PFSK-1 (cell line): ENCODE data around the gene TOX2.

Source experiments
- POLR2AphosphoS5 ChIP-seq: IDR thresholded peaks from 2 replicates; pipeline ENCODE4 v1.6.1; 2012; ENCODE audit warnings: low read depth, mild to moderate bottlenecking, control low read depth, low read length, moderate library complexity
- SIN3A ChIP-seq: IDR thresholded peaks from 2 replicates; pipeline ENCODE4 v1.6.1; 2012; ENCODE audit warnings: mild to moderate bottlenecking, low read length, moderate library complexity, borderline replicate concordance; ENCODE audit not compliant: insufficient read depth
- TAF1 ChIP-seq: IDR thresholded peaks from 2 replicates; pipeline ENCODE4 v1.6.1; 2012; ENCODE audit warnings: low read length, control low read depth, borderline replicate concordance; ENCODE audit not compliant: insufficient read depth
- TF ChIP-seq, protein P1 (sequence below), 2 experiments: IDR thresholded peaks; 2 replicates each; pipeline versions ENCODE4 v1.6.1 to v1.8.0; 2011 to 2012; ENCODE audit warnings: low read depth in 2 of 2, low read length in 2 of 2, control low read depth in 1 of 2, inconsistent platforms in 1 of 2, mild to moderate bottlenecking in 1 of 2, moderate library complexity in 1 of 2; ENCODE audit not compliant: insufficient read depth in 1 of 2

DNA sequence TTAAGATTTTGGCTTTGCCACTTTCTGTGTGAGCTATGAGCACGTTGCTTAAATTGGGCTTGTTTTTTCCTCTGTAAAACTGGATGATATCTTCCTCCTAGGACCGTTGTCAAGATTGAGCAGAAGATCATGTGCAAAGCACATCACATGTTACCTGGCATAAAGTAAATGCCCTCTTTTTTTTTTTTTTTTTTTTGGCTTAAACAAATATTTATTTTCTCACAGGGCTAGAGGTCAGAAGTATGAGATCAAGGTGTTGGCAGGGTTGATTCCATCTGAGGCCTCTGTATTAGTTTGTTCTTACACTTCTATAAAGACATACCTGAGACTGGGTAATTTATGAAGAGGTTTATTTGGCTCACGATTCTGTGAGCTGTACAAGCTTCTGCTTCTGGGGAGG, 42.7 kb downstream of the TOX2 start:
- TF ChIP-seq POLR2AphosphoS5 (no peak), SIN3A (no peak), TAF1 (no peak)
- TF ChIP-seq, protein P1, sequence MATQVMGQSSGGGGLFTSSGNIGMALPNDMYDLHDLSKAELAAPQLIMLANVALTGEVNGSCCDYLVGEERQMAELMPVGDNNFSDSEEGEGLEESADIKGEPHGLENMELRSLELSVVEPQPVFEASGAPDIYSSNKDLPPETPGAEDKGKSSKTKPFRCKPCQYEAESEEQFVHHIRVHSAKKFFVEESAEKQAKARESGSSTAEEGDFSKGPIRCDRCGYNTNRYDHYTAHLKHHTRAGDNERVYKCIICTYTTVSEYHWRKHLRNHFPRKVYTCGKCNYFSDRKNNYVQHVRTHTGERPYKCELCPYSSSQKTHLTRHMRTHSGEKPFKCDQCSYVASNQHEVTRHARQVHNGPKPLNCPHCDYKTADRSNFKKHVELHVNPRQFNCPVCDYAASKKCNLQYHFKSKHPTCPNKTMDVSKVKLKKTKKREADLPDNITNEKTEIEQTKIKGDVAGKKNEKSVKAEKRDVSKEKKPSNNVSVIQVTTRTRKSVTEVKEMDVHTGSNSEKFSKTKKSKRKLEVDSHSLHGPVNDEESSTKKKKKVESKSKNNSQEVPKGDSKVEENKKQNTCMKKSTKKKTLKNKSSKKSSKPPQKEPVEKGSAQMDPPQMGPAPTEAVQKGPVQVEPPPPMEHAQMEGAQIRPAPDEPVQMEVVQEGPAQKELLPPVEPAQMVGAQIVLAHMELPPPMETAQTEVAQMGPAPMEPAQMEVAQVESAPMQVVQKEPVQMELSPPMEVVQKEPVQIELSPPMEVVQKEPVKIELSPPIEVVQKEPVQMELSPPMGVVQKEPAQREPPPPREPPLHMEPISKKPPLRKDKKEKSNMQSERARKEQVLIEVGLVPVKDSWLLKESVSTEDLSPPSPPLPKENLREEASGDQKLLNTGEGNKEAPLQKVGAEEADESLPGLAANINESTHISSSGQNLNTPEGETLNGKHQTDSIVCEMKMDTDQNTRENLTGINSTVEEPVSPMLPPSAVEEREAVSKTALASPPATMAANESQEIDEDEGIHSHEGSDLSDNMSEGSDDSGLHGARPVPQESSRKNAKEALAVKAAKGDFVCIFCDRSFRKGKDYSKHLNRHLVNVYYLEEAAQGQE (IDR thresholded peaks at IDR 0.05; ENCODE audit: insufficient read depth in 1 of 2, low read depth in 2 of 2, low read length in 2 of 2), result no peak
